Naive thymus-derived CD4-positive, alpha-beta T cell (primary cell): ENCODE measurements around the gene DCUN1D3. TPM values are rescaled to one million over a fixed set of nuclear protein-coding genes. Genes with fewer than 3 reads are reported as not detected.
A peak's percentile ranks its signal among the peaks of the same experiment; 100 is the strongest.
"Not testable (repeated sequence)": the region's sequence is repeated elsewhere in the genome, so short reads cannot be mapped to it uniquely, and the experiment has no call there.

ENCODE experiments used
- ATAC-seq: fragments of 150-1000 bp; cut with Tn5 transposase; 2 replicates; pipeline ENCODE4 v1.10.0; 2021; ENCODE audit warnings: mild to moderate bottlenecking, moderate library complexity
- CTCF ChIA-PET: fragments of 350-600 bp; sonication (Branson Sonifier 250); formaldehyde crosslinking; loops from one replicate; lab custom pipeline; 2021; ENCODE audit warnings: antibody characterized with exemption; lab: Charles Lee
- POLR2A ChIA-PET: fragments of 350-600 bp; sonication (Branson Sonifier 250); formaldehyde crosslinking; loops from one replicate; lab custom pipeline; 2021; ENCODE audit warnings: antibody characterized with exemption, inconsistent platforms; lab: Charles Lee
- DNase-seq, 9 donors: peaks; one replicate each; pipeline versions ENCODE4 v3.0.0 to v3.0.0-alpha.2; 2020 to 2022; ENCODE audit warnings: mixed read lengths in 1 of 9
- H3K27ac ChIP-seq: one replicate; pipeline ENCODE4 v1.7.0; 2013; ENCODE audit warnings: mild to moderate bottlenecking, low read depth, low read length, moderate library complexity
- H3K27me3 ChIP-seq, 2 donors: one replicate each; pipeline ENCODE4 v1.7.0; 2013; ENCODE audit warnings: low read length in 2 of 2, mild to moderate bottlenecking in 2 of 2, moderate library complexity in 2 of 2; ENCODE audit not compliant: control insufficient read depth in 2 of 2, insufficient read depth in 2 of 2
- H3K36me3 ChIP-seq, 3 experiments: 1 replicate in 2 of 3; 2 replicates in 1 of 3; pipeline ENCODE4 v1.7.0; 2013; ENCODE audit warnings: low read length in 3 of 3, mild to moderate bottlenecking in 3 of 3, moderate library complexity in 1 of 3; ENCODE audit not compliant: insufficient read depth in 3 of 3, control insufficient read depth in 2 of 3
- H3K4me1 ChIP-seq, 2 donors: one replicate each; pipeline ENCODE4 v1.7.0; 2013; ENCODE audit warnings: low read length in 2 of 2, mild to moderate bottlenecking in 2 of 2, moderate library complexity in 1 of 2; ENCODE audit not compliant: control insufficient read depth in 2 of 2, insufficient read depth in 2 of 2
- H3K4me3 ChIP-seq: 2 replicates; pipeline ENCODE4 v1.7.0; 2013; ENCODE audit warnings: mild to moderate bottlenecking, low read length
- H3K9me3 ChIP-seq, 3 experiments: 1 replicate in 2 of 3; 2 replicates in 1 of 3; pipeline ENCODE4 v1.7.0; 2013; ENCODE audit warnings: low read length in 3 of 3; ENCODE audit not compliant: control insufficient read depth in 2 of 3
- H3K27ac Mint-ChIP-seq, 9 donors: one replicate each; pipeline ENCODE4 v1.8.0; 2020 to 2022; ENCODE audit warnings: mixed read lengths in 9 of 9, mild to moderate bottlenecking in 8 of 9, moderate library complexity in 5 of 9, inconsistent platforms in 2 of 9
- H3K27me3 Mint-ChIP-seq, 5 donors: one replicate each; pipeline ENCODE4 v1.8.0; 2021 to 2022; ENCODE audit warnings: mixed read lengths in 5 of 5, mild to moderate bottlenecking in 1 of 5
- H3K36me3 Mint-ChIP-seq, 5 donors: one replicate each; pipeline ENCODE4 v1.8.0; 2020 to 2022; ENCODE audit warnings: mixed read lengths in 5 of 5, mild to moderate bottlenecking in 3 of 5, inconsistent platforms in 1 of 5
- H3K4me1 Mint-ChIP-seq, 7 donors: one replicate each; pipeline ENCODE4 v1.8.0; 2020 to 2022; ENCODE audit warnings: mixed read lengths in 7 of 7, mild to moderate bottlenecking in 3 of 7, inconsistent platforms in 1 of 7
- H3K4me3 Mint-ChIP-seq, 10 donors: one replicate each; pipeline ENCODE4 v1.8.0; 2020 to 2022; ENCODE audit warnings: mild to moderate bottlenecking in 10 of 10, mixed read lengths in 10 of 10, moderate library complexity in 6 of 10, inconsistent platforms in 2 of 10
- H3K9me3 Mint-ChIP-seq, 11 donors: one replicate each; pipeline ENCODE4 v1.8.0; 2020 to 2022; ENCODE audit warnings: mixed read lengths in 11 of 11, mild to moderate bottlenecking in 4 of 11, inconsistent platforms in 1 of 11, moderate library complexity in 1 of 11
- intact Hi-C, 2 donors: fragments of 100-400 bp; cut with micrococcal nuclease; formaldehyde crosslinking; loops; one replicate each; pipeline ENCODE4 v1.15.1; 2023
- polyA plus RNA-seq, 2 donors: library from polyadenylated mRNA; unstranded; fragments of 300-500 nt; fragmentation: Illumina TruSeq; gene quantifications; one replicate each; pipeline ENCODE4 v1.2.3, GENCODE V29; 2021
- total RNA-seq, 6 experiments: library from RNA in 5 of 6; stranded (reverse) in 5 of 6; gene quantifications; 1 replicate in 5 of 6; 2 replicates in 1 of 6; pipeline ENCODE4 v1.2.3 and lab custom pipeline; 2021 to 2026

The DCUN1D3 gene
- total and polyA plus RNA-seq, 7 experiments from 2014 or later, result 0.82 to 15.7 (median 5.1) TPM

GRCh38 chr16:20866145-20866772 is 33.9 kb downstream of the DCUN1D3 start:
- Mint-ChIP-seq H3K4me1 (peaks cover 9 to 60% (median 15%) of the 10 kb centered on the region in 7 donors), H3K4me3 (peak overlapping the region in 1 of 10 donors; percentile 5), H3K9me3 (peaks cover 0 to 3% (median 0%) of the 10 kb centered on the region in 11 donors), H3K27me3 (no peaks in the 10 kb centered on the region), H3K36me3 (peaks cover 5 to 46% (median 18%) of the 10 kb centered on the region in 5 donors), H3K27ac (peak overlapping the region in 1 of 9 donors; percentile 73)
- POLR2A ChIA-PET, result no interaction called here
- DNase-seq (no peak), ATAC-seq (no peak)
- H3K4me3 ChIP-seq, result no peak overlapping the region
- no peak overlapping the region for H3K27ac ChIP-seq
- no peaks in the 10 kb centered on the region for H3K4me1 ChIP-seq
- H3K9me3 ChIP-seq, result no peaks in the 10 kb centered on the region
- CTCF ChIA-PET, result interaction anchor here (1.2 kb wide), 1 partner anchor 15 kb away, joined by 4 read pairs; no protein-coding TSS in a partner anchor
- intact Hi-C loops, result no loop called here
- peaks cover 0 to 14% (median 0%) of the 10 kb centered on the region in 3 experiments for H3K36me3 ChIP-seq
- H3K27me3 ChIP-seq, result no peaks in the 10 kb centered on the region

DNA sequence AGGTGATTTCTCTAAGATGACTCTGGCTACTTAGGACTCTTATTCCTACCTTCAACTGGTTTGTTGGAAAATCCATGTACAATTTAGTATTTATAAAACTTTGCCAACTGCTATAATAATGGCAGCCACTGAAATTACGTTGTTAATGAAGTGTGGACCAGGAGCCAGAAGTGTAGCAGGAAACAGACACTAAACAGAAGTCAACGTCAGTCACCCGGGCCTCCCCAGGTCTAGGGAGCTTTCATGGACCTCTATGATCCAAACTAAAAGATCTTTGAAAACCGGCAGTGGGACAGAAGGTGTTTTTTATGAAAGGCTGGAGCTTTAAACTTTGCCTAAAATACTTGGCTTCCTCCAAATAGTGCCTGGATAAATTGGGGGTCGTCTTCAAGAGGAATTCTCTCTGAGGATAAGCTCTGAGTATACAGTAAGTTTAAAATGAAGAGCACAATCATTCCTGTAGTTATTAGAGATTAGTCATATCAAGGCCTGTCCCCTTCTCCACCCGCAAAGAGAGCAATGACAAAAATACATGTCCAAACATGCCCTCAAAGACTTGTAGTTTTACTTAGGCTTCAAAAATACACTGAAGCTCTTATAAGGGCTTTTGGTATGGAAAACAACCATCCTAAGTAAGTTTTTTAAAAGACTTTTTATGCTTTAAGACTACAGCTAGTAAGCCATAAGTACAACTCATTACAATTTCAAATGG is 34.6 kb downstream of the DCUN1D3 start:
- no peaks in the 10 kb centered on the region for H3K27me3 ChIP-seq
- Mint-ChIP-seq H3K27ac (peak overlapping the region in 1 of 9 donors; percentile 73), H3K27me3 (no peaks in the 10 kb centered on the region), H3K36me3 (peaks cover 6 to 45% (median 23%) of the 10 kb centered on the region in 5 donors), H3K4me1 (peaks cover 8 to 55% (median 15%) of the 10 kb centered on the region in 7 donors), H3K9me3 (peaks cover 0 to 3% (median 0%) of the 10 kb centered on the region in 11 donors), H3K4me3 (no peak overlapping the region)
- no peak overlapping the region for H3K4me3 ChIP-seq
- intact Hi-C loops, result no loop called here
- no peak overlapping the region for H3K27ac ChIP-seq
- H3K4me1 ChIP-seq, result no peaks in the 10 kb centered on the region
- ChIA-PET POLR2A (no interaction called here), CTCF (interaction anchor here (1.2 to 1.3 kb wide), 2 partner anchors 9 to 15 kb away, joined by 4 read pairs; no protein-coding TSS in a partner anchor)
- ATAC-seq, result no peak
- H3K9me3 ChIP-seq, result no peaks in the 10 kb centered on the region
- no peak for DNase-seq
- H3K36me3 ChIP-seq, result peaks cover 0 to 20% (median 0%) of the 10 kb centered on the region in 3 experiments

DNA sequence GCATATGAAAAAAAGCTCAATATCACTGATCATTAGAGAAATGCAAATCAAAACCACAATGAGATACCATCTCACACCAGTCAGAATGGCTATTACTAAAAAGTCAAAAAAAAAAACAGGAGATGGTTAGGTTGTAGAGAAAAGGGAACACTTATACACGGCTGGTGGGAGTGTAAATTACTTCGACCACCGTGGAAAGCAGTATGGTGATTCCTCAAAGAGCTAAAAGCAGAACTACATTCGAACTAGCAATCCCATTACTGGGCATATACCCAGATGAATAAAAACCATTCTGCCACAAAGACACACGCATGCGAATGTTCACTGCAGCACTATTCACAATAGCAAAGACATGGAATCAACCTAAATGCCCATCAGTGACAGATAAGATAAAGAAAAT is 35.8 kb downstream of the DCUN1D3 start:
- Mint-ChIP-seq H3K4me1 (peaks cover 8 to 45% (median 15%) of the 10 kb centered on the region in 7 donors), H3K27ac (peak overlapping the region in 2 of 9 donors; percentile 11 to 38), H3K36me3 (peaks cover 13 to 57% (median 31%) of the 10 kb centered on the region in 5 donors)
- H3K4me3 Mint-ChIP-seq, H3K27ac ChIP-seq, H3K9me3 Mint-ChIP-seq, intact Hi-C loops, H3K4me1 ChIP-seq, H3K4me3 ChIP-seq, H3K9me3 ChIP-seq, POLR2A ChIA-PET, H3K27me3 Mint-ChIP-seq, ATAC-seq, H3K27me3 ChIP-seq, DNase-seq: not testable (repeated sequence)
- H3K36me3 ChIP-seq, result peaks cover 0 to 27% (median 0%) of the 10 kb centered on the region in 3 experiments
- CTCF ChIA-PET, result interaction anchor here (1.1 to 1.3 kb wide), 2 partner anchors 10 to 14 kb away, joined by 3 to 4 read pairs; no protein-coding TSS in a partner anchor

GRCh38 chr16:20862162-20862960 is 37.8 kb downstream of the DCUN1D3 start:
- Mint-ChIP-seq H3K36me3 (peaks cover 7 to 45% (median 26%) of the 10 kb centered on the region in 5 donors), H3K27ac (peak overlapping the region in 1 of 9 donors; percentile 69), H3K9me3 (peaks cover 0 to 3% (median 0%) of the 10 kb centered on the region in 11 donors), H3K27me3 (no peaks in the 10 kb centered on the region), H3K4me1 (peaks cover 6 to 30% (median 9%) of the 10 kb centered on the region in 7 donors), H3K4me3 (no peak overlapping the region)
- H3K9me3 ChIP-seq, result no peaks in the 10 kb centered on the region
- POLR2A ChIA-PET, result no interaction called here
- no peak overlapping the region for H3K27ac ChIP-seq
- intact Hi-C loops, result no loop called here
- H3K36me3 ChIP-seq, result peaks cover 0 to 27% (median 0%) of the 10 kb centered on the region in 3 experiments
- CTCF ChIA-PET, result interaction anchor here (0.7 kb wide), 1 partner anchor 12 kb away, joined by 3 read pairs; no protein-coding TSS in a partner anchor
- DNase-seq (no peak), ATAC-seq (no peak)
- no peaks in the 10 kb centered on the region for H3K27me3 ChIP-seq
- no peak overlapping the region for H3K4me3 ChIP-seq
- H3K4me1 ChIP-seq, result no peaks in the 10 kb centered on the region

DNA sequence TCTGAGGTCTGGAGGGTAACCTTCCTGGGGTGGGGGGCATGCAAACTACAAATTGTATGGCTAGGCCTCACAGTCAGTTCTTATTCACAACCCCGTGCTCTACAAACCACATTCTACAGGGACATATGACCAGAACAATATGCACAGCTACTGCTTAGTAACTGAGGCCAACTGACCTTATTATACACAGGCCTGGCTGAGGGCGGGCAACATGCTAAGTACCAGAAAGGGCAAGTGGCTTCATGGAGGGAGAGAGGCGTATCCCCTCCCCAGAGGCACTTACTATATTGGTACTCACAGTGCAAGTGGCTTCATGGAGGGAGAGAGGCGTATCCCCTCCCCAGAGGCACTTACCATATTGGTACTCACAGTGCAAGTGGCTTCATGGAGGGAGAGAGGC is 39.2 kb downstream of the DCUN1D3 start:
- H3K9me3 ChIP-seq, POLR2A ChIA-PET, DNase-seq, H3K4me1 ChIP-seq, ATAC-seq, H3K4me3 ChIP-seq, intact Hi-C loops, H3K27me3 Mint-ChIP-seq, H3K4me3 Mint-ChIP-seq, H3K27ac ChIP-seq, H3K9me3 Mint-ChIP-seq, H3K27ac Mint-ChIP-seq, H3K27me3 ChIP-seq: not testable (repeated sequence)
- peaks cover 0 to 30% (median 2%) of the 10 kb centered on the region in 7 donors for H3K4me1 Mint-ChIP-seq
- peaks cover 7 to 44% (median 26%) of the 10 kb centered on the region in 5 donors for H3K36me3 Mint-ChIP-seq
- peaks cover 0 to 27% (median 0%) of the 10 kb centered on the region in 3 experiments for H3K36me3 ChIP-seq
- CTCF ChIA-PET, result interaction anchor here (1.2 kb wide), 1 partner anchor 10 kb away, joined by 4 read pairs; no protein-coding TSS in a partner anchor

DNA sequence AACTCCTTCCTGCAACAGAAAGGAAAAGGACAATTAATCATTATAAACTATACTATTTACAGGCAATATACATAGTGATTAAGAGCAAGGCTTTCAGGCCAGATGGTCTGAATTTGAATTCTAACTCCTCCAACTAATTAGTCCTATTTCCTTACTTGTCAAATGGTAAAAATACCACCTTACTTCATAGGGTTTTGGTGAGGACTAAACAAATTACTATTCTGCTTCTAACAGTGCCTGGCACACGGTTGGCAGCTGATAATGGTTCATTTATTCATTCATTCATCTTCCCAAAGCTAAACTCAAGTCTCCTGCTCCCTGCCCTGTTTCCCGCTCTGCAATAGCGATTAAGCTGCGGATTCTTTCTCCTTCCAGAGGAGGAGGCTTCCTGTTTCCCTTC is 39.8 kb downstream of the DCUN1D3 start:
- no peaks in the 10 kb centered on the region for H3K27me3 Mint-ChIP-seq
- peaks cover 0 to 29% (median 2%) of the 10 kb centered on the region in 7 donors for H3K4me1 Mint-ChIP-seq
- CTCF ChIA-PET, result interaction anchor here (1.2 kb wide), 1 partner anchor 10 kb away, joined by 4 read pairs; no protein-coding TSS in a partner anchor
- H3K27ac Mint-ChIP-seq, result peak overlapping the region in 1 of 9 donors; percentile 41
- H3K36me3 Mint-ChIP-seq, result peaks cover 7 to 49% (median 26%) of the 10 kb centered on the region in 5 donors
- peaks cover 0 to 27% (median 0%) of the 10 kb centered on the region in 3 experiments for H3K36me3 ChIP-seq
- no peak overlapping the region for H3K27ac ChIP-seq
- no peak overlapping the region for H3K4me3 ChIP-seq
- ATAC-seq (no peak), DNase-seq (no peak)
- H3K4me1 ChIP-seq, result no peaks in the 10 kb centered on the region
- POLR2A ChIA-PET, result no interaction called here
- H3K27me3 ChIP-seq, result no peaks in the 10 kb centered on the region
- intact Hi-C loops, result no loop called here
- no peaks in the 10 kb centered on the region for H3K9me3 ChIP-seq
- no peak overlapping the region for H3K4me3 Mint-ChIP-seq
- H3K9me3 Mint-ChIP-seq, result peaks cover 0 to 3% (median 0%) of the 10 kb centered on the region in 11 donors
